OCI-LY7 (cell line): Measurements from ENCODE around the gene ADIPOQ. TPM values are rescaled to one million over a fixed set of nuclear protein-coding genes. Genes with fewer than 3 reads are reported as not detected.
"Not testable (repeated sequence)": the region's sequence is repeated elsewhere in the genome, so short reads cannot be mapped to it uniquely, and the experiment has no call there.

ENCODE experiments used
- BruUV-seq: library from RNA; stranded (reverse); fragments of 400-500 nt; replicated peaks from 2 replicates; lab custom pipeline; 2021; lab: Mats Ljungman, UMichigan
- CTCF ChIA-PET: fragments of 300-600 bp; sonication (Branson Sonifier 250); formaldehyde crosslinking; loops from one replicate; lab custom pipeline; 2022; ENCODE audit warnings: antibody characterized with exemption; ENCODE audit not compliant: unreplicated experiment; lab: Charles Lee
- POLR2A ChIA-PET: fragments of 300-600 bp; sonication (Branson Sonifier 250); formaldehyde crosslinking; loops from one replicate; lab custom pipeline; 2022; ENCODE audit warnings: antibody characterized with exemption; lab: Charles Lee
- DNase-seq: peaks from one replicate; pipeline ENCODE4 v3.0.0-alpha.2; 2015; ENCODE audit warnings: low spot score
- H2AFZ ChIP-seq: fragments of 200-600 bp; sonication (generic), shearing (Covaris generic); 2 replicates; pipeline ENCODE4 v1.6.1; 2014; ENCODE audit warnings: mild to moderate bottlenecking, antibody characterized with exemption, low read length, moderate library complexity
- H3K27ac ChIP-seq: fragments of 200-600 bp; sonication (generic); 2 replicates; pipeline ENCODE4 v1.5.1; 2014; ENCODE audit warnings: mixed run types, low read depth, mild to moderate bottlenecking, moderate library complexity, low read length, inconsistent platforms; ENCODE audit not compliant: poor library complexity, severe bottlenecking
- H3K36me3 ChIP-seq: fragments of 200-600 bp; sonication (generic); 2 replicates; pipeline ENCODE4 v1.6.1; 2014; ENCODE audit warnings: mild to moderate bottlenecking, antibody characterized with exemption, low read length, moderate library complexity, mixed read lengths; ENCODE audit not compliant: insufficient read depth
- H3K4me1 ChIP-seq: fragments of 200-600 bp; sonication (generic); 2 replicates; pipeline ENCODE4 v1.5.1; 2014; ENCODE audit warnings: mild to moderate bottlenecking, low read length; ENCODE audit not compliant: insufficient read depth, poor library complexity, severe bottlenecking
- H3K4me2 ChIP-seq: fragments of 200-600 bp; sonication (generic); 2 replicates; pipeline ENCODE4 v1.6.1; 2014; ENCODE audit warnings: mild to moderate bottlenecking, low read length
- H3K4me3 ChIP-seq: fragments of 200-600 bp; sonication (generic); 2 replicates; pipeline ENCODE4 v1.5.1; 2014; ENCODE audit warnings: mild to moderate bottlenecking, low read depth, low read length; ENCODE audit not compliant: poor library complexity, severe bottlenecking
- H3K79me2 ChIP-seq: fragments of 200-600 bp; sonication (generic); 2 replicates; pipeline ENCODE4 v1.6.1; 2016; ENCODE audit warnings: low read depth, mild to moderate bottlenecking, low read length, moderate library complexity, mixed read lengths; ENCODE audit not compliant: insufficient read depth
- H3K9me2 ChIP-seq: fragments of 200-600 bp; sonication (generic); 2 replicates; pipeline ENCODE4 v1.6.1; 2016; ENCODE audit warnings: mild to moderate bottlenecking, low read length, mixed read lengths; ENCODE audit not compliant: insufficient read depth
- H3K9me3 ChIP-seq: fragments of 200-600 bp; sonication (generic); 2 replicates; pipeline ENCODE4 v1.6.1; 2014; ENCODE audit warnings: mild to moderate bottlenecking, mixed run types, low read length, mixed read lengths
- H4K20me1 ChIP-seq: fragments of 200-600 bp; sonication (generic); 2 replicates; pipeline ENCODE4 v1.6.1; 2014; ENCODE audit warnings: mild to moderate bottlenecking, antibody characterized with exemption, low read length, moderate library complexity, mixed read lengths; ENCODE audit not compliant: insufficient read depth
- EZH2phosphoT487 ChIP-seq: fragments of 200-600 bp; sonication (generic); IDR thresholded peaks from 2 replicates; pipeline ENCODE4 v1.6.1; 2018; ENCODE audit warnings: low read depth, borderline replicate concordance, mild to moderate bottlenecking, mixed run types, antibody characterized with exemption, low read length, moderate library complexity, mixed read lengths
- intact Hi-C: fragments of 100-400 bp; cut with micrococcal nuclease; formaldehyde crosslinking; loops from one replicate; pipeline ENCODE4 v1.10.0; 2022; ENCODE audit not compliant: unreplicated experiment
- total RNA-seq, 2 experiments: library from RNA; depleted of rRNA in 1 of 2; stranded (reverse); fragments of >200 nt in 1 of 2; shearing (Covaris generic) in 1 of 2; gene quantifications; 2 replicates each; pipeline ENCODE4 v1.2.3, GENCODE V29; 2014 to 2022
- TF ChIP-seq, protein P1 (sequence below): fragments of 200-600 bp; sonication (generic); conservative IDR thresholded peaks from 2 replicates; pipeline ENCODE4 v1.5.1; 2014; ENCODE audit warnings: mild to moderate bottlenecking, antibody characterized with exemption, low read length, moderate library complexity, mixed read lengths

Gene ADIPOQ
- total RNA-seq, 2 experiments from 2014 or later = not detected

DNA sequence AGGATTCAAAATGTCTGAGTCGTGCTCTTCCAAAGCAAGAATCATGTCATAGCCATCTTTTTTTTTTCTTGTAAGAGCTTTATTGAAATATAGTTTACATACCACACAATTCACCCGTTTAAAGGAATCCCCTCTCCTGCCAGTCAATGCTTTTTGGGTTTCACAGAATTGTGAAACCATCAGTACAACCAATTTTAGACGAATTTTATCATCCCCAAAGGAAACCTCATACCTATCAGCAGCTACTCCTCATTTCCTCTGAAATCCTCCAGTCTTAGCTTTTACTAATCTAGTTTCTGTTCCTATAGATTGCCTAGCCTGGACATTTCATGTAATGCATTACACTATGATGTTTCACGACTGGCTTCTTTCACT is 39.6 kb downstream of the ADIPOQ start:
- Histone ChIP-seq H3K4me1 (no peaks in the 10 kb centered on the region), H3K4me3 (no peak overlapping the region), H3K9me3 (peaks cover under 1% of the 10 kb centered on the region; the same call in 1 of the 2 replicates), H3K79me2 (no peaks in the 10 kb centered on the region), H3K4me2 (no peak overlapping the region), H4K20me1 (no peaks in the 10 kb centered on the region), H3K27ac (no peak overlapping the region), H2AFZ (no peak overlapping the region), H3K9me2 (no peaks in the 10 kb centered on the region), H3K36me3 (no peaks in the 10 kb centered on the region)
- BruUV-seq = no TSS peak
- DNase-seq = no peak
- ChIA-PET POLR2A (interaction anchor here (0.7 kb wide), 1 partner anchor 184 kb away, joined by 3 read pairs; no protein-coding TSS in a partner anchor), CTCF (no interaction called here)
- TF ChIP-seq, protein P1, sequence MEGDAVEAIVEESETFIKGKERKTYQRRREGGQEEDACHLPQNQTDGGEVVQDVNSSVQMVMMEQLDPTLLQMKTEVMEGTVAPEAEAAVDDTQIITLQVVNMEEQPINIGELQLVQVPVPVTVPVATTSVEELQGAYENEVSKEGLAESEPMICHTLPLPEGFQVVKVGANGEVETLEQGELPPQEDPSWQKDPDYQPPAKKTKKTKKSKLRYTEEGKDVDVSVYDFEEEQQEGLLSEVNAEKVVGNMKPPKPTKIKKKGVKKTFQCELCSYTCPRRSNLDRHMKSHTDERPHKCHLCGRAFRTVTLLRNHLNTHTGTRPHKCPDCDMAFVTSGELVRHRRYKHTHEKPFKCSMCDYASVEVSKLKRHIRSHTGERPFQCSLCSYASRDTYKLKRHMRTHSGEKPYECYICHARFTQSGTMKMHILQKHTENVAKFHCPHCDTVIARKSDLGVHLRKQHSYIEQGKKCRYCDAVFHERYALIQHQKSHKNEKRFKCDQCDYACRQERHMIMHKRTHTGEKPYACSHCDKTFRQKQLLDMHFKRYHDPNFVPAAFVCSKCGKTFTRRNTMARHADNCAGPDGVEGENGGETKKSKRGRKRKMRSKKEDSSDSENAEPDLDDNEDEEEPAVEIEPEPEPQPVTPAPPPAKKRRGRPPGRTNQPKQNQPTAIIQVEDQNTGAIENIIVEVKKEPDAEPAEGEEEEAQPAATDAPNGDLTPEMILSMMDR = no peak
- no peak for TF ChIP-seq EZH2phosphoT487
- intact Hi-C loops = no loop called here

DNA sequence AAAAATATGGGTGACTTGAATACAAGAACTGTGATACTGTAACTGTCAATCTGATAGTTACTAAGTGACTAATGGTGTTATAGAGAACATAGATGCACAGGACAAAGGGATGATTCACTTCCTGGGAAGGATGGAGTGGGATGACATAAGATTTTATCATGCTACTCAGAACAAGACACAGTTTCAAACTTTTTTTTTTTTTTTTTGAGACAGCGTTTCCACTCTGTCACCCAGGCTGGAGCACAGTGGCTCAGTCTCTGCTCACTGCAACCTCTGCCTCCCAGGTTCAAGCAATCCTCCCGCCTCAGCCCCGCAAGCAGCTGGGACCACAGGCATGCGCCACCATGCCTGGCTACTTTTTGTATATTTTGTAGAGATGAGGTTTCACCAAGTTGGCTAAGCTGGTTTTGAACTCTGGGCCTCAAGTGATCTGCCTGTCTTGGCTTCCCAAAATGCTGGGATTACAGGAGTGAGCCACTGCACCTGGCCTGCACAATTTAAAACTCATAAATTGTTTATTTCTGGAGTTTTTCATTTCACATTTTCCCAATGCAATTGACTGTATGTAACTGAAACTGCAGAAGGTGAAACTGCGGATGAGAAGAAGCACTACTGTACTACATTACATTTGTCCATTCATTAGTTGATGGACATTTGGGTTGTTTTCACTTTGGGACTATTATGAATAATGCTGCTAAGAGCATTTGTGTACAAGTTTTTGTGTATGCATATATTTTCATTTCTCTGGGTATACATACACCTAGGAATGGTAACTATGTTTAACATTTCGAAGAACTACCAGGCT is 40.6 kb downstream of the ADIPOQ start:
- H3K79me2 ChIP-seq = no peaks in the 10 kb centered on the region
- no peaks in the 10 kb centered on the region for H4K20me1 ChIP-seq
- H3K36me3 ChIP-seq = no peaks in the 10 kb centered on the region
- ChIA-PET POLR2A (no interaction called here), CTCF (no interaction called here)
- H3K4me3 ChIP-seq = no peak overlapping the region
- TF ChIP-seq, protein P1 = no peak
- no peak for TF ChIP-seq EZH2phosphoT487
- no peaks in the 10 kb centered on the region for H3K4me1 ChIP-seq
- no peak overlapping the region for H3K4me2 ChIP-seq
- intact Hi-C loops = no loop called here
- H2AFZ ChIP-seq = no peak overlapping the region
- no peaks in the 10 kb centered on the region for H3K9me3 ChIP-seq
- no peaks in the 10 kb centered on the region for H3K9me2 ChIP-seq
- no peak overlapping the region for H3K27ac ChIP-seq
- BruUV-seq = no TSS peak
- DNase-seq = no peak

DNA sequence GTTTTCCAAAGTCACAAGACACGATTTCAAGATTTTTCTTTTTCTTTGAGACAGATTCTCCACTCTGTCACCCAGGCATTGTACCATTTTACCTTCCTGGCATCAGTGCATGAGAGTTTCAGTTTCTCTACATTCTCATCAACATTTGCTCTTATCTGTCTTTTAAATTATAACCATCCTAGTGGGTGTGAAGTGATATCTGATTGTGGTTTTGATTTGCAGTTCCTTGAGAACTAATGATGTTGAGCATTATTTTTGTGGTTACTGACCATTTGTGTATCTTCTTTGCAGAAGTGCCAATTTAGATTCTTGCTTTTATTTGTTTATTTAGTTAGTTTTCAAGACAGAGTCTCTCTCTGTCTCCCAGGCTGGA is 41.2 kb downstream of the ADIPOQ start:
- Histone ChIP-seq H3K9me3 (no peaks in the 10 kb centered on the region), H3K27ac (no peak overlapping the region), H3K79me2 (no peaks in the 10 kb centered on the region), H2AFZ (no peak overlapping the region), H3K4me2 (no peak overlapping the region), H3K36me3 (no peaks in the 10 kb centered on the region), H4K20me1 (no peaks in the 10 kb centered on the region), H3K9me2 (no peaks in the 10 kb centered on the region), H3K4me3 (no peak overlapping the region), H3K4me1 (no peaks in the 10 kb centered on the region)
- CTCF ChIA-PET = no interaction called here
- POLR2A ChIA-PET = no interaction called here
- no peak for DNase-seq
- BruUV-seq = no TSS peak
- TF ChIP-seq, protein P1 = no peak
- TF ChIP-seq EZH2phosphoT487 = no peak
- intact Hi-C loops = no loop called here

DNA sequence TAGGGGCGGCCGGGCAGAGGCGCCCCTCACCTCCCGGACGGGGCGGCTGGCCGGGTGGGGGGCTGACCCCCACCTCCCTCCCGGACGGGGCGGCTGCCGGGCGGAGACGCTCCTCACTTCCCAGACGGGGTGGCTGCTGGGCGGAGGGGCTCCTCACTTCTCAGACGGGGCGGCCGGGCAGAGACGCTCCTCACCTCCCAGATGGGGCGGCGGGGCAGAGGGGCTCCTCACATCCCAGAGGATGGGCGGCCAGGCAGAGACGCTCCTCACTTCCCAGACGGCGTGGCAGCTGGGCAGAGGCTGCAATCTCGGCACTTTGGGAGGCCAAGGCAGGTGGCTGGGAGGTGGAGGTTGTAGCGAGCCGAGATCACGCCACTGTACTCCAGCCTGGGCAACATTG is 42.4 kb downstream of the ADIPOQ start:
- H3K9me3 ChIP-seq, POLR2A ChIA-PET, H3K9me2 ChIP-seq, DNase-seq, H4K20me1 ChIP-seq, BruUV-seq, H3K79me2 ChIP-seq, H3K4me1 ChIP-seq, CTCF ChIA-PET, H2AFZ ChIP-seq, intact Hi-C loops, H3K27ac ChIP-seq, H3K4me3 ChIP-seq, H3K4me2 ChIP-seq, H3K36me3 ChIP-seq: not testable (repeated sequence)
